Lower lobe of right lung (tissue), 2 donors: Measurements from ENCODE around the gene SLC6A11. TPM values are rescaled to one million over a fixed set of nuclear protein-coding genes. Genes with fewer than 3 reads are reported as not detected.

ENCODE experiments used
- ATAC-seq, 2 donors: fragments of 200-7000 bp; cut with Tn5 transposase; one replicate each; pipeline ENCODE4 v1.9.1; 2020 to 2022; ENCODE audit warnings: mild to moderate bottlenecking in 2 of 2, moderate library complexity in 2 of 2
- DNase-seq: peaks from one replicate; pipeline ENCODE4 v3.0.0-alpha.2; 2020
- H3K27ac ChIP-seq: fragments of 200-600 bp; one replicate; pipeline ENCODE4 v1.8.0; 2022
- H3K27me3 ChIP-seq: fragments of 200-600 bp; one replicate; pipeline ENCODE4 v1.8.0; 2022; ENCODE audit warnings: low read depth
- H3K36me3 ChIP-seq: fragments of 200-600 bp; one replicate; pipeline ENCODE4 v1.8.0; 2022; ENCODE audit warnings: mild to moderate bottlenecking
- H3K4me1 ChIP-seq: fragments of 200-600 bp; one replicate; pipeline ENCODE4 v1.8.0; 2022
- H3K4me3 ChIP-seq: fragments of 200-600 bp; one replicate; pipeline ENCODE4 v1.8.0; 2022; ENCODE audit warnings: mild to moderate bottlenecking
- H3K9me3 ChIP-seq: fragments of 200-600 bp; one replicate; pipeline ENCODE4 v1.8.0; 2022
- CTCF ChIP-seq: fragments of 200-600 bp; IDR thresholded peaks from one replicate; pipeline ENCODE4 v1.8.0; 2022; ENCODE audit warnings: antibody characterized with exemption, mild to moderate bottlenecking
- intact Hi-C: fragments of 100-400 bp; cut with DNase I; formaldehyde crosslinking; loops from one replicate; pipeline ENCODE4 v1.11.0; 2022
- total RNA-seq: library from RNA; stranded (reverse); fragmentation: NEBNext Ultra II Directional; extraction: Animal tissue kit (Norgen Biotek cat#: 25700); gene quantifications from one replicate; pipeline ENCODE4 v1.2.1, GENCODE V29; 2021
- donor health status: DM: no; HTN: yes; CAD: no; lungs with severe emphysema.

The SLC6A11 gene
- total RNA-seq, 1 donor from 2014 or later = not detected

DNA sequence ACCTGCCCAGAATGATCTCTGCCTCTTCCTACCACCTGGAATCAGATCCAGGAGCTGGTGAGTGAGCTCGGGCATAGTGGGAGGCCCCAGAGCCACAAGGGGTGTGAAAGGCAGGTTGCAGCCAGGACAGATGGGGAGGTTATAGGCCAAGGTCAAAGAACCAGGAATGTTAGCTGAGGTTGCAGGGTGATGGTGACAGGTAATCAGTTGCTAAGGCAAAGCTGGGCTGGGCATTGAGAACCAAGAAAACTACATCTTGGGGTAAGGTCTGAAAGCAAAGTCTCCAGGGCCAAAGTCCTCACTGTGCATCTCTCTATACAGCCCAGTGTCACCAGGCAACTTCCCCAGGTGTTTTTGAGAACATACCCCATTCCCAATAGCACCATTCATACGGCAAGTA, 38.4 kb upstream of the SLC6A11 start:
- H3K36me3 ChIP-seq = no peaks in the 10 kb centered on the region
- H3K4me3 ChIP-seq = no peak overlapping the region
- no peak for ATAC-seq
- no peak overlapping the region for H3K27ac ChIP-seq
- no peaks in the 10 kb centered on the region for H3K9me3 ChIP-seq
- H3K4me1 ChIP-seq = no peaks in the 10 kb centered on the region
- peaks cover 15% of the 10 kb centered on the region for H3K27me3 ChIP-seq
- intact Hi-C loops = no loop called here
- DNase-seq = no peak
- no peak for TF ChIP-seq CTCF

DNA sequence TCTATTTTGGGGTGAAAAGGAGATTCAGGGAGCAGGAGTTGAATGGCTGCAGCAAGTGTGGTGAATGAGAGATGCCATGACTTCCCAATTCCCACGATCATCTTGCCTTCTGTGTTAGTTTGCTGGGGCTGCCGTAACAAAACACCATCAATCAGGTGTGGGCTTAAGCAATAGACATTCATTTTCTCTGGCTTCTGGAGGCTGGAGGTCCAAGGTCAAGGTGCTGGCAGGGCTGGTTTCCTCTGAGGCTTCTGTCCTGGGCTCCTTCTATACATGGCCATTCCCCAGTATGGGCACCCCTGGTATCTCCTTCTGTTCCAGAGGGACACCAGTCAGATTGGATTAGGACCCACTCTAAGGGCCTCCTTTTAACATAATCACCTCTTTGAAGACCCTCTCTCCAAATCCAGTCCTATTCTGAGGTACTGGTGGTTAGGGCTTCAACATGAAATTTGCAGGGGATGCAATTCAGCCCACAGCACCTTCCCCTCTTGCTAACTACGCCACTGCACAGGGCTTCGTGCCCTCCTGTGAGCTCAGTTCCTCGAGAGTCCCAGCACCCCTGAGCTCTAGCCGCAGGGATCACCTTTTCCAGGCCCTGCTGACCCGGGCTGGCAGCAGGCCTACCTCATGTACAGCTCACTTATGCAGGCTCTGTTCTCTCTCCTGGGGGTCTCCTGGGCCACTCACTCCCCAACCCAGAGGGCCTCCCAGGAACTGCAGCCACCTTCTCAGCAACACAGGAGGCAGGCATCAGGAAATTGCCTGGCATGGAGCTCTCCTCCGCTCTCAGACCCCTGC, 37.3 kb upstream of the SLC6A11 start:
- Histone ChIP-seq H3K27ac (no peak overlapping the region), H3K4me1 (no peaks in the 10 kb centered on the region), H3K27me3 (peaks cover 11% of the 10 kb centered on the region), H3K9me3 (no peaks in the 10 kb centered on the region), H3K4me3 (no peak overlapping the region), H3K36me3 (no peaks in the 10 kb centered on the region)
- DNase-seq (no peak), ATAC-seq (no peak)
- no peak for TF ChIP-seq CTCF
- intact Hi-C loops = no loop called here

GRCh38 chr3:10779293-10779805, 36.7 kb upstream of the SLC6A11 start:
- ATAC-seq (no peak), DNase-seq (no peak)
- TF ChIP-seq CTCF = no peak
- Histone ChIP-seq H3K4me3 (no peak overlapping the region), H3K9me3 (no peaks in the 10 kb centered on the region), H3K27ac (no peak overlapping the region), H3K4me1 (no peaks in the 10 kb centered on the region), H3K27me3 (peaks cover 7% of the 10 kb centered on the region), H3K36me3 (no peaks in the 10 kb centered on the region)
- intact Hi-C loops = no loop called here

DNA sequence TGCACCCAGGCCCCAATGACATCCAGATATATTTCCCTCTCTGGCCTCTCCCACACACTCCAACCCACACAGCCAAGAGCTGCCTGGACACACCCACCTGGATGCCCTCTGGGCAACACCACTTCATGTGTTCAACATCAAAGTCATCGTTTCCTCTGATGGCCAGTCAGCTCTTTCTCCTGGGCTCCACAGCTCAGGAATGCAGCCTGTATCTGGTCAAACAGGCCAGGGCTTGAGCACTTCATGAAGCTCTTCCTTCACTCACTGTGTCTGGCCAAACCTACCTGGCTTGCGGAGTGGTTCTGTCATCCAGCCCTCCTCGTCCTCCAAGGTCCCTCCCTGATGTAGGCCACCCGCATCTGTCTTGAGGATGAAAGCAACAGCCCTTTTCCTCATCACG, 35.8 kb upstream of the SLC6A11 start:
- H3K36me3 ChIP-seq = no peaks in the 10 kb centered on the region
- H3K4me1 ChIP-seq = no peaks in the 10 kb centered on the region
- no peak overlapping the region for H3K27ac ChIP-seq
- DNase-seq (no peak), ATAC-seq (no peak)
- H3K9me3 ChIP-seq = no peaks in the 10 kb centered on the region
- intact Hi-C loops = no loop called here
- H3K27me3 ChIP-seq = peaks cover 11% of the 10 kb centered on the region
- TF ChIP-seq CTCF = no peak
- no peak overlapping the region for H3K4me3 ChIP-seq

DNA sequence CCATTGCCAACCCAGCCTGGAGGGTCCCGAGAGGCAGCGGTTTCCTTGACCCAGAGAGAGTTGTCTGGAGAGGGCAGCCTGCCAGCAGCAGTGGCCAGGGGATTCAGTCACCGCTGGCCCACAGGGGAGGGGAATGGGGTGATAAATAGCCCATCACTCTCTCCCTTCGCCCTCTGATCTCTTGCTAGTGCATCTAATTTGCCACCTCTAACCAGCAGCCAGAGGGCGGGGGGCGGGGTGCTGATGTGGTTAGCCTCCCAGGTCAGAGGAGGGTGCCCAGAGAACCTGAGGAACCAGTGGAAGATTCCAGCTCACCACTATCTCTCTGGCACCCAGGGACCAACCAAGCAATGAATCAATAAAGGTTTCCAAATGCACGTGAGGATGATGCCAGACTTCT, 35.1 kb upstream of the SLC6A11 start:
- no peaks in the 10 kb centered on the region for H3K4me1 ChIP-seq
- H3K9me3 ChIP-seq = no peaks in the 10 kb centered on the region
- intact Hi-C loops = no loop called here
- H3K4me3 ChIP-seq = no peak overlapping the region
- TF ChIP-seq CTCF = no peak
- ATAC-seq (no peak), DNase-seq (no peak)
- H3K36me3 ChIP-seq = no peaks in the 10 kb centered on the region
- peaks cover 11% of the 10 kb centered on the region for H3K27me3 ChIP-seq
- no peak overlapping the region for H3K27ac ChIP-seq
